GM12865 (cell line): ENCODE data around the gene AGRP.
"Not testable (repeated sequence)": the region's sequence is repeated elsewhere in the genome, so short reads cannot be mapped to it uniquely, and the experiment has no call there.

ENCODE experiments used
- DNase-seq: peaks from one replicate; pipeline ENCODE4 v3.0.0; 2010; ENCODE audit warnings: low read depth
- H3K4me3 ChIP-seq: 2 replicates; pipeline ENCODE4 v1.5.1; 2011; ENCODE audit warnings: mild to moderate bottlenecking, low read depth, low read length, control low read depth
- TF ChIP-seq, protein P1 (sequence below): IDR thresholded peaks from 2 replicates; pipeline ENCODE4 v1.5.1; 2011; ENCODE audit warnings: low read length, control low read depth, low read depth, inconsistent platforms; ENCODE audit not compliant: insufficient read depth; ENCODE audit errors: missing control alignments

The AGRP gene

DNA sequence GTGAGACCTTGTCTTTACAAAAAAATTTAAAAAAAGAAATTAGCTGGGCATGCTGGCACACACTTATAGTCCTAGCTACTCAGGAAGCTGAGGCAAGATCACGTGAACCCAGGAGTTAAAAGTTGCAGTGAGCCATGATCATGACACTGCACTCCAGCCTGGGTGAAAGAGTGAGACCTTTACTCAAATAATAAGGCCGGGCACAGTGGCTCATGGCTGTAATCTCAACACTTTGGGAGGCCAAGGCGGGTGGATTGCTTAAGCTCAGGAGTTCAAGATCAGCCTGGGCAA lies 33.8 kb upstream of the AGRP start:
- H3K4me3 ChIP-seq: no peak overlapping the region
- TF ChIP-seq, protein P1, sequence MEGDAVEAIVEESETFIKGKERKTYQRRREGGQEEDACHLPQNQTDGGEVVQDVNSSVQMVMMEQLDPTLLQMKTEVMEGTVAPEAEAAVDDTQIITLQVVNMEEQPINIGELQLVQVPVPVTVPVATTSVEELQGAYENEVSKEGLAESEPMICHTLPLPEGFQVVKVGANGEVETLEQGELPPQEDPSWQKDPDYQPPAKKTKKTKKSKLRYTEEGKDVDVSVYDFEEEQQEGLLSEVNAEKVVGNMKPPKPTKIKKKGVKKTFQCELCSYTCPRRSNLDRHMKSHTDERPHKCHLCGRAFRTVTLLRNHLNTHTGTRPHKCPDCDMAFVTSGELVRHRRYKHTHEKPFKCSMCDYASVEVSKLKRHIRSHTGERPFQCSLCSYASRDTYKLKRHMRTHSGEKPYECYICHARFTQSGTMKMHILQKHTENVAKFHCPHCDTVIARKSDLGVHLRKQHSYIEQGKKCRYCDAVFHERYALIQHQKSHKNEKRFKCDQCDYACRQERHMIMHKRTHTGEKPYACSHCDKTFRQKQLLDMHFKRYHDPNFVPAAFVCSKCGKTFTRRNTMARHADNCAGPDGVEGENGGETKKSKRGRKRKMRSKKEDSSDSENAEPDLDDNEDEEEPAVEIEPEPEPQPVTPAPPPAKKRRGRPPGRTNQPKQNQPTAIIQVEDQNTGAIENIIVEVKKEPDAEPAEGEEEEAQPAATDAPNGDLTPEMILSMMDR: no peak
- DNase-seq: no peak

- DNase-seq: no peak
- TF ChIP-seq, protein P1: no peak
- H3K4me3 ChIP-seq: no peak overlapping the region
Measured at GRCh38 chr16:67516296-67517154, 33.2 kb upstream of the AGRP start.

DNA sequence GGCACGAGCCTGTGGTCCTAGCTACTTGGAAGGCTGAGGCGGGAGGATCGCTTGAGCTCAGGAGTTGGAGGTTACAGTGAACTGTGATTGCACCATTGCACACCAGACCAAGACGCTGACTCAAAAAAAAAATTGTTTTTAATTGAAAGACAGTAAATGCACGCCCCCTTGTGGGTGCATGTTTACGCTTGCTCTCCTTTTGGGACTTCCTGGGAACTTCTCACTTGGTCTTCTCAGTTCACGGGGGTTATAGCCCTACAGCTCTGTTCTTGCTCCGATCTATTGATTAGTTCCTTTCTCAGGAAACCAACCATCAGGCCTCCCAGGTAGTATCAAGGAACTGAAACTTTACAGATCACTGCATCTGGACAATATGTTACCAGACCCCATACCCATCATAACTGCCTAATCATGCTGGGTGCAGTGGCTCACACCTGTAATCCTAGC lies 31.1 kb upstream of the AGRP start:
- DNase-seq: peak; percentile 94

DNA sequence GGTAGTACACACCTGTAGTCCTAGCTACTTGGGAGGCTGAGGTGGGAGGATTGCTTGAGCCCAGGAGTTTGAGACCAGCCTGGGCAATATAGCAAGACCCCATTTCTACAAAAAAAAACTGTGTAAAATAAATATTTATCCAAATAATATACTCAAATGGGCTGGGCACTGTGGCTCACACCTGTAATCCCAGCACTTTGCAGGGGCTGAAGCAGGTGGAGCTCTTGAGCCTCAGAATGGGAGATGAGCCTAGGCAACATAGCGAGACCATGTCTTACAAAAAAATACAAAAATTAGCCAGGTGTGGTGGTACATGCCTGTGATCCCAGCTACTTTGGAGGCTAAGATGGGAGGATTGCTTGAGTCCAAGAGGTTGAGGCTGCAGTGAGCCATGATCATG lies 30.5 kb upstream of the AGRP start:
- DNase-seq, H3K4me3 ChIP-seq: not testable (repeated sequence)

More for the DNA sequence above, 31.1 kb upstream of the AGRP start:
- H3K4me3 ChIP-seq: no peak overlapping the region
- TF ChIP-seq, protein P1: peak; percentile 62

GRCh38 chr16:67509016-67509415 lies 25.7 kb upstream of the AGRP start:
- DNase-seq: no peak
- TF ChIP-seq, protein P1: no peak
- no peak overlapping the region for H3K4me3 ChIP-seq

DNA sequence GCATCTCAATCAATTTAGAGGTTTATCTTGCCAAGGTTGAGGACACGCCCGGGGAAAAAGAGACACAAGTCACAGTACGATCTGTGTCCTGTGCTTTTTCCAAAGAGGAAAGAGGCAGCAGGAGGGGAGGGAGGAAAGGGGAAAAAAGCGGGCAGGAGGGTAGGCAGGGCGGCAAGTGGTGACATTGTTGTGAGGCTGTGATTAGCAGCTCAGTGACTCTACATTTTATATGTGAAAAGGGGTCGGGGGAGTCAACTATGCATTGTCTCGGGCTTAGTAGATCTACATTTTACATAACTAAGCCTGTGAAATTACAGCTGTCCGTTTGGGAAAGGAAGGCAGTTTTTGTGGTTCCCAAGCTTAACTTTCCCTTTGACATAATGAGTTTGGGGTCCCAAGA lies 23.1 kb upstream of the AGRP start:
- no peak overlapping the region for H3K4me3 ChIP-seq
- DNase-seq: no peak
- TF ChIP-seq, protein P1: no peak

GRCh38 chr16:67504031-67505021 lies 21.0 kb upstream of the AGRP start:
- TF ChIP-seq, protein P1: no peak

More at GRCh38 chr16:67504031-67505021, 21.0 kb upstream of the AGRP start:
- peak; percentile 72 for DNase-seq
- no peak overlapping the region for H3K4me3 ChIP-seq
